SKM-1 (cell line): ENCODE results near the gene GCNA.

ENCODE experiments used
- DNase-seq: peaks from one replicate; lab custom pipeline; 2025; ENCODE audit not compliant: unreplicated experiment; lab: John Stamatoyannopoulos, UW

Gene GCNA, protein sequence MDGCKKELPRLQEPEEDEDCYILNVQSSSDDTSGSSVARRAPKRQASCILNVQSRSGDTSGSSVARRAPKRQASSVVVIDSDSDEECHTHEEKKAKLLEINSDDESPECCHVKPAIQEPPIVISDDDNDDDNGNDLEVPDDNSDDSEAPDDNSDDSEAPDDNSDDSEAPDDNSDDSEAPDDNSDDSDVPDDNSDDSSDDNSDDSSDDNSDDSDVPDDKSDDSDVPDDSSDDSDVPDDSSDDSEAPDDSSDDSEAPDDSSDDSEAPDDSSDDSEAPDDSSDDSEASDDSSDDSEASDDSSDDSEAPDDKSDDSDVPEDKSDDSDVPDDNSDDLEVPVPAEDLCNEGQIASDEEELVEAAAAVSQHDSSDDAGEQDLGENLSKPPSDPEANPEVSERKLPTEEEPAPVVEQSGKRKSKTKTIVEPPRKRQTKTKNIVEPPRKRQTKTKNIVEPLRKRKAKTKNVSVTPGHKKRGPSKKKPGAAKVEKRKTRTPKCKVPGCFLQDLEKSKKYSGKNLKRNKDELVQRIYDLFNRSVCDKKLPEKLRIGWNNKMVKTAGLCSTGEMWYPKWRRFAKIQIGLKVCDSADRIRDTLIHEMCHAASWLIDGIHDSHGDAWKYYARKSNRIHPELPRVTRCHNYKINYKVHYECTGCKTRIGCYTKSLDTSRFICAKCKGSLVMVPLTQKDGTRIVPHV

GRCh38 chrX:71578253-71579135 is at the start of gene GCNA:
TSS of gene GCNA (plus strand) at chrX:71578437. CDS start at chrX:71580822, 2,385 bp downstream.
- DNase-seq, result no peak

DNA sequence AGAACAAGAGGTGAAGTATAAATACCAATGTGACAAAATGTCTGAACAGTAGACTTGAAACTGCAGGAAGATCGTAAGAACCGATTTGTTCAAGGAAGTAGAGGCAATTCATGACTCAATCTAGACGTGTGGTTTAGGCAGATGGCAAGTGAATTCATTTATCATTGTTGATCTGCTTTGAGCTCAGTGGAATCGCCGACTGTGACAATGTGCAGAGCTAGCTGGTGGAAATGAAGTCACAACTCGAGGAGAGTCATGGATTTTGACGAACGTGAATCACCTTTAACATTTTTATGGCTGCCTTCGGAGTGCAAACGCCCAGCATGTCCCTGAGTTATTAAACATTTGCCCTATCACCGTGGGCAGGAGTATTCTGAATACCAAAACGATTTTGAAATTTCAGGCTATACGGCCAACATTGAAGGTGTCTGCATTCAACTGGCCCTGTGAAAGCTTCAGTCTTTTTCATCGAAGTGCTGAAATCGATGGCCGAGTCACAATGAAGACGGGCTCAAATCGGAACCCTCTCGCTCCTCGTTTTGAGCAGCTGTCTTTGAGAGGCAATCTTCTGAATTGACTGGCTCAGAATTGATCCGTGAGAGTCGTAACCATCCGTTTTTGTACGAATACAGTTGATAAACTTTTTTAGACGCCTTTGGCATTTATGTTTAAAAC is 46.0 kb upstream of the GCNA start:
- DNase-seq, result no peak

- DNase-seq, result peak; percentile 68
Measured at GRCh38 chrX:71532753-71533425, 45.3 kb upstream of the GCNA start, which contains the start of gene OGT. TSS of gene OGT (plus strand) at chrX:71533104. CDS start at chrX:71533300, 196 bp downstream.

DNA sequence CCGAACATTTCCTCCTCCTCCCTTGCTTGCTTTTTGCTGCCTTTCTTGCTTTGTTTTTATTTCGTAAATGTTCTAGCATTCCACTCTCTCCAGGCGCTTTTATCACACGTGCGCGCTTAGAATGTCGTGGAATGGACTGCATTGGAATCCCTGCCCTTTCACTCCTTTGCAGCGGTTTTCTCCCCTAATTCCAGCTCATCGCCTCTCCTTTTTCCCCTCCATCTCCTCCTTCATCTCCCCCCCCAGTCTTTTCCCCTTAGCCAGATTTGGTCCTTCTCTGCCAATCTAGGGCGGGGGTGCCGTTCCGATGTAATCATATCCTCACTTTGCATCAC is 44.8 kb upstream of the GCNA start:
- DNase-seq, result no peak

DNA sequence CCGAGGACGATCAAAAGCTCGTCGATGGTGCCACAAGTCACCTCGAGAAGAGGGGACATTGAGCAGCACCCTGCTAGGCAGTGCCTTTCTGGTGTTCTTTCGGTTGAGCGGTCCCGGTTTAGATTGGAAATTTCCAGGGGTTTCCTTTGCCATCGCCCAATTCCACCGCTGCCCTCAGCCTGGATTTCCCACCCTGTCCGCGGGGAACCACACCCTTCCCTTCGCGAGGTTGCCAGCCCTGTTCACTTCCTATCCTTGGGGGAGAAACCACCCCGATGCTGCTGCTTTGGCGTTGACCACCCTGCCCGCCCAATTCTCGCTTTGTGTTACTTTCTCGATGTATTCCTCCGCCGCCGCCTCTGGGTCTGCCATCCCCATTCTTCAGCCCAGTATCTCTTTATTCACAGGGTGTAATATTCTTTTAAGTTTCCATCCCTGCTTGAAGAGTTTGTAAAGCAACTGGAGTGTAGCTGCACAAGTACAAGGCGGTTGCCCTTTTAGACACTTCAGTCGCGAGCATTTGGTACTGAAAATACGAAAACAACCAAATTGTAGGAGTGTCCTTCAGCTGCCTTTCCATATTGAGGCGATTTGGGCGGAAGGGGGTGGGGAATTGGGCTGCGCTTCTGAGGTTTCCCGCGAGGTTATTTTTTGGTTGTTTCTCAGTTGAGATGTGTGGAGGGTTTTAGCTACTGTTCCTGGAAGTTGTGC is 44.2 kb upstream of the GCNA start:
- no peak for DNase-seq

- no peak for DNase-seq
Measured at GRCh38 chrX:71534773-71535544, 43.3 kb upstream of the GCNA start.

DNA sequence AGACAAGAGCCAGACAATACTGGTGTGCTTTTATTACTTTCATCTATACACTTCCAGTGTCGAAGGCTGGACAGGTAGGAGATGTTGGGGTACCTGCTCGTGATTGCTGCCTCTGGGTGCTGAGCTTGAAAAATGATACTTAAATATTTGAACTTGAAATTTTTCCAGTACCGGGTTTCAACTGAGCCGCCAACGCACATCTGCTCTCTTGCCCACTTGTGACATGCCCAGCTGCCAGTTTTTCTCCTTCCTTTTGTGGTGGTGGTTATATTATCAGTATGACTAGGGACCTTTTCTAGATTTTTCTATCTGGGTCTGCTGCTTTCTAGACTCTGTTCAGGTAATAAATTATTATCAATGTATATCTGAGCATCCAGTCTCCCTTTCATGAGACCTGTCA is 42.0 kb upstream of the GCNA start:
- no peak for DNase-seq

DNA sequence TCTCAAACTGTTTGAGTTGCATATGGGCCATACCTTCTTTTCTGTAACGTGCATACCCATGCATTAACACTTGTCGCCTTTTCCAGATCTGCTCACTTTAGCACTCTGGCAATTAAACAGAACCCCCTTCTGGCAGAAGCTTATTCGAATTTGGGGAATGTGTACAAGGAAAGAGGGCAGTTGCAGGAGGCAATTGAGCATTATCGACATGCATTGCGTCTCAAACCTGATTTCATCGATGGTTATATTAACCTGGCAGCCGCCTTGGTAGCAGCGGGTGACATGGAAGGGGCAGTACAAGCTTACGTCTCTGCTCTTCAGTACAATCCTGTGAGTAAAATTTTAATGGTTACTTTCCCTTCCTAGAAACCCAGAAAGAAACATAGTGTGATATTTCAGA is 40.5 kb upstream of the GCNA start:
- no peak for DNase-seq

DNA sequence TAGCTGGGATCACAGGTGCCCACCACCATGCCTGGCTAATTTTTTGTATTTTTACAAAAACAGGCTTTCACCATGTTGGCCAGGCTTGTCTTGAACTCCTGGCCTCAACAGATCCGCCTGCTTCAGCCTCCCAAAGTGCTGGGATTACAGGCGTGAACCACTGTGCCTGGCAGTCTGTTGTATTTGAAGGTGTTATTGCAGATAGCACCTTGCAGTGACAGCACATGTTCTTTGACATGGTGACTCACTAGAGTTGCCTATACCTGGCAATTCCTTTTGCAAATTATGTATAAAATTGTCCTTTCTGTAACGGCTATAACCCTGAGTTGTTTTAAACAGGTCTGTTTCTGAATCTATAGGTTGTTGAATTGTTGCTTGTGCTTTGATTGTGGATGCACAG is 37.4 kb upstream of the GCNA start:
- no peak for DNase-seq

DNA sequence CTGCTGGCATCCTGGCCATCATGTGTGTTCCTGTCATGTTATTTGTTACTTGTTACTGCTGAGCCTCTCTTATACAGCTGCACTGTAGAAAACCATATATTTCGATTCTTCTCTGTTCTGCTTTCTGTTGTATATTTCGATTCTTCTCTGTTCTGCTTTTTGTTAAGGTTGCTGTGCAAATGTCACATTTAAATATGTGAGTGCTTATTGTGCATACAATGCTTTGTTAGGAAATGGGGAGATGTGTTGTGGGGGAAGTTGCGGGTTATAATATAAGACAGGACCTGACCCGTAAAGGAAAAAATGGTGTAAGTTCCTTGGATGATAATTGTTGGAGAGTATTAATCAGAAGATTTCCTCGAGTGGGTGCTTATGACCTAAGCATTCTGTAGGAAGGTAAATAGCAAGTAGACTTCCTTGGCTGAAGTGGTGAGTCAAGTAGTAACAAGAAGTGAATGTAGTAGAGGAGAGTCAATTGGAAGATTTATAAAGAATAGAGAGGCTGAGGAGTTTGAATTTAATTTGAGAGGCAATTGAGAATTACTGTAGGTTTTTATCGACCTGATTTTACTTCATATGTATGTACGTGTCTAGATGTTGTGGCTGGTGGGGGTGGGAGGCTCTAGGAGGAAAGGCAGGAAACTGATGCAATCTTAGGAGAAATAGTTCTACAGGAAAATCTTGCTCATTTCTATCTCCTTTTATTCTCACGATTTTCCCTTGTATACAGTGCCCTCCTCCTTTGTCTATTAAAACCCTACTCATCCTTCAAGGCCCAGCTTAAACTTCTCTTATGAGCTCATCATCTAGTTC is 36.8 kb upstream of the GCNA start:
- DNase-seq, result no peak

- DNase-seq, result no peak
Measured at GRCh38 chrX:71542411-71542810, 35.8 kb upstream of the GCNA start.

DNA sequence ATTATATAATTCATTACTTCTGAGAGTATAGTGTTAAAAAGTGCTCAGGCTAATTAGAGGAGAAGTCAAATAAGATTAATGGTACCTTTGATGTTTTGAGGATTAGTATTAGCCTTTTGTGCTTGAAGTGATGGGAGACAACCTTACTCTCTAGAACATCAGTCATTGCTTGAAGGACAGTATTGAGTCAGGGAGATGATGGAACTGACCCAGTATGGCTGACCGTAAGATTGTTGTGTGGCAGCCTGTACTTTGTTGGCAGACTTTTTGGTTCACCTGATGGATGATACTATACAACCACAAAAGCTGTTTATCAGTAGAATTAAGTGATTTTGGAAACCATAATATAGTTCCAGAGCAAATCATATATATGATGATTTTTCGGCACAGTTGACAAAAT is 35.4 kb upstream of the GCNA start:
- no peak for DNase-seq

DNA sequence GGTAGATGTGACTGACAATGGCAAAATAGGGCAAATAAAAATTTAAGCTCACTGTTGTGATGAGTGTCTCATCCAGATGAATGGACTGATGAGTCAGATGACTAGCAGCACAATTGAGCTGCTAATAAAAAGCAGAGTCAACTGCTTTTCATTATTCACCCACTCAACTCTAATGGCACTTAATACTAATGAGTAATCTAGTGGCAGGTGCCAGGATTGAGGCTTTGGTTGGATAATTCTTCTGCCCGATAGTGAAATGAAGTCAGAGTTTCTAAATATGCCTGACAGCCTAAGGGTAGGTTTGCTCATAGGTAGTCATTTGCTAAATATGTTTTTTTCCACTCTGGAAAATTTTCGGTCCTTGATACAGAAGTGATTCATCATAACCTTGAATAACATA is 34.9 kb upstream of the GCNA start:
- DNase-seq, result no peak

DNA sequence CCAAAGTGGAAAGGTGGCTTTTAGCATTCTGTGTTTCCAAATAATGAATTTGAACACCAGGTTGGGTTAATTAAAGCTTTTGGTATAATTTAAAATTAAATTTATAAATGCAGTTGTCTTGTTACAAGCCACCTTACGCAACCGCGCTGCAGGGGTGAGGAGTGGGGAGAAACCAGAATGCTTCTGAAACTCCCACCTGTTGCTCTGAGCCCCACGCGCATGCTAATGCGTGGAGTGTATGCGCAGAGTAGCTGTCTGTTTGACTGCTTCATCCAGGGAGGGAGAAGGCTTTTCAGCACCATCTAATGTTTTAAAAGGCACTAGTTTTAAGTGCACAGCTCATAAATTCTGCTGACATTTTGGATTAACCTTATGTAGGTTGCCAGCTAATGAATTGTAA is 32.9 kb upstream of the GCNA start:
- no peak for DNase-seq

DNA sequence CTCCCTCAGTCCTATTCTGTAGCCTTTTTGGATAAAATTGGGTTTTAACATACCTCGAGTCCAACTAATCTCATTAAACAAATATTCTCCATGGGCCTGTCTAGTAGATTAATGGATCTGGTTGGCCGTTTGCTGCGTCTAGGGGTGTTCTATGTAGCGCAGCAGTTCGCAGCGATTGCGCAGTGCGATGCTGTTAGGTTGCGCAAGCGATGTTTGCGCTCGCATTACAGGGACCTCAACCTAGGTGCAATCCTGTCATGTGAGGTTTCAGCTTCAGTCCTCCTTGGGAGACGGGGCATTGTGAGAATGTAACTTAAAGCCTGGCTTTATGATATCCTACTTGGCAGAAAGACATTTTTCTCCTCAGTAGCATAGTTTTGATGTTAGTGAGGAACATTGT is 31.4 kb upstream of the GCNA start:
- DNase-seq, result no peak

DNA sequence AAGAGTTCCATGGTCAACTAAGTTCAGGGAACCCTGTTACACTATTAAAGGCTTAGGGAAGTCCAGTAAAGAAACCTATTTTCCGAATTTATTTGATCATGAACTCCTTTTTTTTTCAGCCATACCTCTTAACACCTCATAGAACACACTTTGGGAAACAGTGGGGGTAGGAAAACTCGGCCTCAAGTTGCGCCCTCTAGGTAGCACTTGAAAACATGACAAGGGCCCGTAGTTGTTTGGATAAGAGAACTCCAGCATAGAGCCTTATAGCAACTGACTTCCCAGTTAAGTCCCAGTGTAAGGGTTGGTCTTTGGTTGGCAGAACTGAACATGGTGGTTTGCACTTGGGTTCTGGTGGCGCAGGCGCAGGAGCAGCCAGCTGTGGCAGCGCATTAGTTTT is 30.9 kb upstream of the GCNA start:
- DNase-seq, result no peak

GRCh38 chrX:71549986-71550385 is 28.3 kb upstream of the GCNA start:
- no peak for DNase-seq

- no peak for DNase-seq
Measured at GRCh38 chrX:71550578-71550977, 27.7 kb upstream of the GCNA start.
